NCI-H146 treated with DMSO at 0.1 percent for 48 hours (cell line): ENCODE data around the gene HOXB4.

Source experiments
- DNase-seq: peaks from one replicate; lab custom pipeline; 2025; ENCODE audit not compliant: unreplicated experiment; lab: John Stamatoyannopoulos, UW

HOXB4 gene

GRCh38 chr17:48575066-48575582 is 3.0 kb downstream of the HOXB4 start:
- DNase-seq, result no peak

DNA sequence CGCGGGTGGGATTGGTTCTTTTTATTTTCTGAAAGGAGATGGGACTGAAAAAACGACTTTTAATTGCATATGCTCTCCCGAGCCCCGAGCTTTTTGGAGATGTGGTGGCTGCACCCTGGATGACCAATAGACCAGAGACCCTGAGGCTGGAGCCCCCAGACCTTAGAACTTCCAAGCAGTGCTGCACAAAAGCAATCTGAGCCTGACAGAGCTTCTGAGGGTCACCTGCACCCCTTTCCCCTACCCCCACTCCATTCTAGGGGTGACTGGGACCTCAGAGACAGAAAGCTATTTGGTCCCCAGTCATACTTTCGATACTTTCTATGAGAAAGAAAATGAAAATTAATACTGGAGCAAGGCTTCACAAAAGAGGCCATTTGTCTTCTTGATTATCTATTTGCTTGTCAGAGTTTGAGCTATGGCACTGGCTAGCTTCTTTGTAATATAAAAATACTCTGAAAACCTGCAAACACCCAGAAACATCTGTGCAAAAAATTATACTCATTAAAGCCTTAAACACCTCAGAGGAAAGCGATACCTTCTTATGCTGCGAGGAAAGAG is 3.6 kb downstream of the HOXB4 start:
- DNase-seq, result no peak

- DNase-seq, result no peak
These were observed 6.2 kb downstream of the HOXB4 start for GRCh38 chr17:48571826-48572417.

- no peak for DNase-seq
These were observed 6.9 kb downstream of the HOXB4 start for GRCh38 chr17:48571024-48571818.

GRCh38 chr17:48570325-48571023 is 7.7 kb downstream of the HOXB4 start:
- no peak for DNase-seq

GRCh38 chr17:48569674-48570324 is 8.4 kb downstream of the HOXB4 start:
- DNase-seq, result no peak

GRCh38 chr17:48569240-48569582 is 8.9 kb downstream of the HOXB4 start:
- DNase-seq, result no peak

GRCh38 chr17:48568499-48569239 is 9.5 kb downstream of the HOXB4 start:
- no peak for DNase-seq

DNA sequence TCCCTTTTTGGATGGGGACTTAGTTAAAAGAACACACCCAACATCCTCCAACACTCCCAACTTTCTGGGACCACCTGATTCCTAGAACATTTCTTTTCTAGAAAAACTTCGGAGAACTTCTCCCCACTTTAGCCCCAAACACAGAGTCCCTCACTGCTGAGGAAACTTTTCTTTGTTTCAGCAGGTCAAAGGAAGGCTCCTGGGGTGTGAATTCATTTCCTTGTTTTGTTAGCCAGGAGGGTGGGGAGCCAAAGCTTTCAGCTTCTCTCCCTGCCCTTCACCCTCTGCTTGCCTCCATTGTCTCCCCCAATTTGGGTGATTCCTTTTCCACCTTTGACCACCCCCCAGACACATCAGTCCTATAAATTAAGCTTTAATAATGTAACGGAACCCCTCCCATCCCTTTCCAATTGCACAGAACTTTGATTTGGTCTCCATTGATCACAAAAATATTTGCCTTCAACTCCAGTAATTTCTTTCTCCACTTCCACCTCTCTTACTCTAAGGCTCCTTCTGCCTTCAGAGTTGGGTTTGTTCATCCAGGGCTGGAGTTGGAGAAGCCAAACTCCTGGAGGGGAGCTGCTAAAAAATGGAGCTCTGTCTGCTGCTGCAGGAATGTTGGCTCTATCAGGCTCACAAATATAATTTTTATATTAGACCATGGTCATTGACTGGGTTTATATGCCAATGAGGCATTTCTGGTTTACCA is 10.3 kb downstream of the HOXB4 start:
- no peak for DNase-seq

DNA sequence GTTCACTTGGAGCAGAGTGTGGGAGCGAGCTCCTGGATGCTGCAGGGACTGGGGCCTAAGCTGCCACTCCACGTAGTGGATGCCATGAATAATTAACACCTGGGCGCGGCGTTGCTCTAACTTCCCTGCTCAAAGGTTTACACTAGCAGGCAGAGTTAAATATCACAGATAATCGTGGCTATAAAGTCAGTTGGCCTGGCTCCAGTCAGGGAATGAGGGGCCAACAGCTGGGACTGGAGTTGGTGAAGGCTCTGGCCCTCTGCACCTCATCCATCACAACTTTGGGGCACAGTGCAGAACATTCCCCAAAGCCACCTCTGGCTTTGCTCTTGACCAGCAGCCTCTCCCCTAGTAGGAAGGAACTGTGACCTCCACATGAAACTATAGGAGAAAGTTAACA is 10.9 kb downstream of the HOXB4 start:
- no peak for DNase-seq

GRCh38 chr17:48566717-48567116 is 11.4 kb downstream of the HOXB4 start:
- DNase-seq, result no peak

GRCh38 chr17:48565925-48566710 is 12.0 kb downstream of the HOXB4 start:
- DNase-seq, result no peak

DNA sequence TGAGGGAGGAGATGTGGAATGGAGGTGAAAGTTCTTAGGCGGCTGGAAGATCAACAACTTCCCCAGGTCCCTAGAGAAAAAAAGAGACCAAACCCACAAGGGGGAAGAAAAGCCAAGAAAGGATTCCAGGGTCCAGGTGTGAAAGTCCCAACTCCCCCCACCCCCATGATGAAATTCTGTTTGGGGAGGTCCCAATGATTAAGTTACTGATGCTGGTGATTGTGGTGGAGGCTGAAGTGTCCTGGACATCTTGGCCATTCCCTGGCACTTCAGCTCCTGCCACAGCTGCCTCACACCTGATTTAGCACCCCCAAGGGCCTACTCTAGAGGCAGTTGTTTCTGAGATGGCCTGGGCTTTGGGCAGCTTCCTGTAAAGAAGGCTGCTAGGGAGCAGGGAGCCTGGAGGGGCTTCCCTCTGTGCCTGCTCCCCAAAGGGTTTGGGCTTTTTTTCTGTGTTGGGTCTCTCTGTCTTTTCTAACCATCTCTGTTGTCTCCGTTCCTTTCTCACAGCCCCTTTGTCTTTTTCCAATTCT is 13.1 kb downstream of the HOXB4 start:
- DNase-seq, result no peak

DNA sequence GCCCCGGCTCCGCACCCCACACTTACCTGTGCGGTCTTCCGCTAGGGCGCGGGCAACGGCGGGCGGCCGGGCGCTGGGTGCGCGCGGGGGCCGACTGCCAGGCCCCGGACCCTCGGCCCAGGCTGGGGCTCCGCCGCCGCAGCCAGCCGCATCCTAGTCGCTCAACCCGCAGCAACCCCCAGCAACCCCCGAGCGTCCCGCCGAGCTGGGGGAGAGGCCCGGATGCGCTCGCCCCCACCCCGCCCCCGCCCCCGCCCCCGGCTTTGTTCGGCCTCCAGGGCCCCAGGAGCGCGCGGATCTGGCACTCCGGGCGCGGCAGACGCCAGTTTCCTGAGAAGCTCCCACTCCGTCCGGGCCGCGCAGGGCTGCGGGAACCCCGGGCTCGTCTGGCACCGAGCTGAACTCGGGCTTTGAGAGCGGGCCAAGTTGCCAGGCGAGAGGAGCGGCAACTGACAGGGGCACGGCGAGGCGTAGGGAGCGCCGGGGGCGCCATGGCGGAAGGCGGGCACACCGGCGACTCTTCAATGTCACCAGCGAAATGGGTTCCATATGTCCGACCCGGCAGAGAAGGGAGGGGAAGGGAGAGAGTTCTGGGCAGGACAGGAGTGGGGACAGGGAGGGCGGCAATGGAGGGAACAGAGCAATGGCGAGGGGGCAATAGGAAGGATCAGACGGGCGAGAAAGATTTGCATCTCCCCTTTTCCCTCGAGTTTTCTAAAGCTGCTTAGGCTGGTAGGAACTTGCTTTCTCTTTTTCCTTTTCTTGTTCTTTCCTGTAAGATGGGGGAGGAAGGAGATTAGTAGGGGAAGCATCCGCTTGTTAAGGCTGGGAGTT is 13.7 kb downstream of the HOXB4 start:
- no peak for DNase-seq

- no peak for DNase-seq
These were observed 14.3 kb downstream of the HOXB4 start for GRCh38 chr17:48563867-48564187.

DNA sequence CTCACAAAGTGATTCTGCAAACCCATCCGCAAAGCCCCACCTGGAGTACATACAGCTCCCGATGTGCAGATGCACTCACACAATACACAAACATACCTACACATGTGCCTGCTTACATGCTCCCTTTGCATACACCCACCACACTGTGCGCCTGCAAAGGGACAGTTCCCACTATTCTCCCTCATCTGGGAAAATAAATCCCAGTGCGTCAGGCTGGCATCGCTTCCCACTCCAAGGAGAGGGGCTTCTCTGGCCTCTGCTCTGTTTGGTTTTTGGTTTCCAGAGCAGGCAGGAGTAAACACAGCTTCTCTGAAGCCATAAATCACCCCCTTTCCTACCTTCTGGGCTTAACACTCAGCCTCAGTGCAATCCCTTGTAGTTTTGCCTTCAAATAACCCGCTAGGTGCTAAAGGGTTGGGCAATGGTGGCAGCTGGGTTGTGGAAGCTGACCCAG is 14.7 kb downstream of the HOXB4 start:
- DNase-seq, result no peak

GRCh38 chr17:48562934-48563333 is 15.2 kb downstream of the HOXB4 start:
- DNase-seq, result no peak
